Measurements from ENCODE around the gene CEP128.
A peak's percentile ranks its signal among the peaks of the same experiment; 100 is the strongest.
"Not testable (repeated sequence)": the region's sequence is repeated elsewhere in the genome, so short reads cannot be mapped to it uniquely, and the experiment has no call there.

Gene CEP128

GRCh38 chr14:80941241-80942185, at the start of gene CEP128:
Gene CEP128, minus strand, starts transcription at chr14:80941738.
- peak; percentile 83 to 93 for DNase-seq

GRCh38 chr14:80988735-80989429, 47.3 kb upstream of the CEP128 start:
- DNase-seq = no peak

- no peak for DNase-seq
Observed at GRCh38 chr14:80988192-80988591, 46.7 kb upstream of the CEP128 start.

GRCh38 chr14:80987235-80988032, 45.9 kb upstream of the CEP128 start:
- DNase-seq = peak in 1 of 2 experiments; percentile 65

GRCh38 chr14:80982711-80983110, 41.2 kb upstream of the CEP128 start:
- no peak for DNase-seq

- no peak for DNase-seq
Observed at GRCh38 chr14:80981673-80982072, 40.1 kb upstream of the CEP128 start.

GRCh38 chr14:80981156-80981555, 39.6 kb upstream of the CEP128 start:
- DNase-seq = no peak

- no peak for DNase-seq
Observed at GRCh38 chr14:80979951-80980350, 38.4 kb upstream of the CEP128 start.

GRCh38 chr14:80978403-80978802, 36.9 kb upstream of the CEP128 start:
- no peak for DNase-seq

- no peak for DNase-seq
Observed at GRCh38 chr14:80977221-80977620, 35.7 kb upstream of the CEP128 start.

GRCh38 chr14:80974679-80975078, 33.1 kb upstream of the CEP128 start:
- DNase-seq = no peak

GRCh38 chr14:80973931-80974641, 32.5 kb upstream of the CEP128 start:
- DNase-seq = no peak

- DNase-seq = no peak
Observed at GRCh38 chr14:80965037-80965436, 23.5 kb upstream of the CEP128 start.

- DNase-seq = no peak
Observed at GRCh38 chr14:80959496-80959895, 18.0 kb upstream of the CEP128 start.

GRCh38 chr14:80958939-80959338, 17.4 kb upstream of the CEP128 start:
- no peak for DNase-seq

GRCh38 chr14:80958226-80958625, 16.7 kb upstream of the CEP128 start:
- no peak for DNase-seq

GRCh38 chr14:80957613-80958012, 16.1 kb upstream of the CEP128 start:
- no peak for DNase-seq

GRCh38 chr14:80956922-80957321, 15.4 kb upstream of the CEP128 start:
- no peak for DNase-seq

- DNase-seq = no peak
Observed at GRCh38 chr14:80956102-80956501, 14.6 kb upstream of the CEP128 start.

- no peak for DNase-seq
Observed at GRCh38 chr14:80955416-80955941, 13.9 kb upstream of the CEP128 start, which contains the start of gene TSHR. Gene TSHR, plus strand, starts transcription at chr14:80955621. Its CDS starts 60 bp downstream, at chr14:80955681.

- peak in 1 of 2 experiments; percentile 51 for DNase-seq
Observed at GRCh38 chr14:80954687-80955299, 13.3 kb upstream of the CEP128 start.

- not testable (repeated sequence) for DNase-seq
Observed at GRCh38 chr14:80953211-80953610, 11.7 kb upstream of the CEP128 start.

All from SW 1271 (cell line).